SK-N-MC (cell line): ENCODE results near the gene DFFB.

Experiments
- DNase-seq: peaks from one replicate; pipeline ENCODE4 v3.0.0-alpha.2; 2011; ENCODE audit warnings: low read depth, low spot score
- H3K27ac ChIP-seq: fragments of 200-600 bp; sonication (generic); 2 replicates; pipeline ENCODE4 v1.5.1; 2016; ENCODE audit warnings: mixed run types
- H3K36me3 ChIP-seq: fragments of 200-600 bp; sonication (generic); 2 replicates; pipeline ENCODE4 v1.6.1; 2017; ENCODE audit warnings: antibody characterized with exemption, low read length, mixed read lengths; ENCODE audit not compliant: insufficient read depth
- H3K4me3 ChIP-seq: fragments of 200-600 bp; sonication (generic); 2 replicates; pipeline ENCODE4 v1.5.1; 2016
- H3K9ac ChIP-seq: fragments of 200-600 bp; sonication (generic); 2 replicates; pipeline ENCODE4 v1.8.0; 2017; ENCODE audit warnings: mixed run types, mixed read lengths; ENCODE audit not compliant: insufficient read length
- H3K9me3 ChIP-seq: fragments of 200-600 bp; sonication (generic); 2 replicates; pipeline ENCODE4 v1.6.1; 2017; ENCODE audit warnings: low read depth, mild to moderate bottlenecking, antibody characterized with exemption, low read length, moderate library complexity, mixed read lengths
- EZH2 ChIP-seq: fragments of 200-600 bp; sonication (generic); IDR thresholded peaks from one replicate; pipeline ENCODE4 v1.6.1; 2017; ENCODE audit warnings: antibody characterized with exemption
- FOXP2 ChIP-seq: optimal IDR thresholded peaks from 2 replicates; pipeline ENCODE3; 2011; ENCODE audit warnings: mild to moderate bottlenecking, moderate library complexity; ENCODE audit not compliant: insufficient read depth; ENCODE audit errors: extremely low read length, control extremely low read depth
- POLR2AphosphoS5 ChIP-seq: IDR thresholded peaks from 2 replicates; pipeline ENCODE4 v1.6.1; 2012; ENCODE audit warnings: mild to moderate bottlenecking, low read depth, low read length, borderline replicate concordance

Gene DFFB

DNA sequence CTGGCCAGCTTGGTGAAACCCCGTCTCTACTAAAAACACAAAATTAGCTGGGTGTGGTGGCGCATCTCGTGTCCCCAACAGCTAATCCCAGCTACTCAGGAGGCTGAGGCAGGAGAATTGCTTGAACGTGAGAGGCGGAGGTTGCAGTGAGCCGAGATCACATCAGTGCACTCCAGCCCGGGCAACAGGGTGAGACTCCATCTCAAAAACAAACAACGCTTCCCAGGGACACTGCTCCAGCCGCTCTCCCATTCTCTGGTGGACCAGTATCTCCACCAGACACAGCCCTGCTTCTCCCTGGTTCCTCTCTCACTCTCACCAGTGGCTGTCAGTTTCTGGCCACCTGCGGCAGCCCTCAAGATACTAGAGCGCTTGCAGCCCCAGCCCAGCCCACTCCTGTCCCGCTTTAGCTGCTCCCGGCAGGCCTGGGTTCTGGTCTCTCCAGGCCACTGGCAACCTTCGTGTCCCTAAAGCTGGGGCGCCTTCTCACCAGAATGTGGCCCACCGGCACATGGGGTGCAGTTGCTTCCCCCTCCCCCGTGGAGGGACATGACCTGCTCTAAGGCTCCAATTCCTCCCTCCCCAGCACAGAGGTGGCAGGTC lies 40.0 kb upstream of the DFFB start:
- Histone ChIP-seq H3K9ac (no peak overlapping the region), H3K27ac (no peak overlapping the region), H3K36me3 (no peaks in the 10 kb centered on the region), H3K4me3 (no peak overlapping the region), H3K9me3 (no peaks in the 10 kb centered on the region)
- TF ChIP-seq POLR2AphosphoS5: no peak
- DNase-seq: no peak

DNA sequence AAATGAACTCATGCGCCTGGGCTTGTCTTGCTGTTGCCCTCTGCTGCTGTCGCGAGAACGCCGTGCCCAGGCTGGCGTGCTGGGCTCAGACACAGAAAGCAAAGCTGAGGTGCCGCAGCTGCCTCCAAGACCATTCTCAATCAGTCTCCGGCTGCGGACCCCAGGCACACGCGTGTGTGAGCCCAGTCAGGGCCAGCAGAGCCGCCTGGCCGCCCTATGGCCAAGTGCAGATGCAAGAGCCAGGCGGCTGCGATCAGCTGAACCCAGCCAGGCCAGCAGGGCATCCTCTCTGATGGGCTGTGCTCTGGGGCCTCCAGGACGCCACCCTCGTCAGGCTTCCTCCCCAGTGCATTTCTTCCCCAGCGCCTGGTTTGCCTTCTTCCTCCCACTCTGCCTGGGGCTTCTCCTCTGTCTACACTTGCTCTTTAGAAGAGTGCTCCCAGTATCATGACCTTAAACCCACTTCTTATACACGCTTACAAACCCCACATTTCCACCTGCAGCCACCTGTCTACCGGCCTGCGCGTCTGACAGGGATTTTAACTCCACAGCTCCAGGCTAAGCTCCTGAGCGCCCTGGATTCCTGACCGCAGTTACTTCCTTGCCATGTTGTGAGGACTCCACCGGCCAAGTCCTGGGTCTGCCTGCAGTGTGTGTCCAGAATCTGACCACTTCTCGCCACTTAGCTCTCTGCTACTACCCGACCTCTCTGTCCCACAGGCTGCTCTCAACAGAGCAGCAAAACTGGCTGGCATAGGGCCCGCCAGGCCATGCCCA lies 39.3 kb upstream of the DFFB start:
- TF ChIP-seq POLR2AphosphoS5: no peak
- TF ChIP-seq EZH2: no peak
- no peak for TF ChIP-seq FOXP2

DNA sequence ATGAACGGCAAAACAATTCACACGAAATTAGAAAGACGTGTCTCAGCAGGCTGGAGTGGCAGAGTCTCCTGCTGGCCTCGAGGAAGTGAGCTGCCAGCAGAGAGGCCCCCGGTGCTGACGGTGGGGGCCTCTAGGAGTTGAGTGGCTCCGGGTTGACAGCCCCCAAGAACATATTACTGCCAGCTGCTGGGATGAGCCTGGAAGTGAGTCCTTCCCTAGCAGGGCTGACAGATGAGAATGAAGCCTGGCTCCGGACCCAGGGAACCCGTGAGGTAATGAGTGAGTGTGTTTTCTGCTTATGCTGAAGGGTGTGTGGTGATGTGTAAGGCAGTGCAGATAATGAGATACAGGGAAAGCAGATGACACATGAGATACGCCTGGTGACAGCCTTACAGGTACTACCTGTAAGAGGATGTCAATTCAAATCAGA lies 37.5 kb upstream of the DFFB start:
- TF ChIP-seq POLR2AphosphoS5: no peak
- no peak for TF ChIP-seq FOXP2
- no peak for TF ChIP-seq EZH2
- DNase-seq: no peak
- H3K4me3 ChIP-seq: no peak overlapping the region
- no peaks in the 10 kb centered on the region for H3K9me3 ChIP-seq
- no peak overlapping the region for H3K27ac ChIP-seq
- H3K36me3 ChIP-seq: no peaks in the 10 kb centered on the region
- no peak overlapping the region for H3K9ac ChIP-seq

More for the DNA sequence above, 39.3 kb upstream of the DFFB start:
- Histone ChIP-seq H3K9ac (no peak overlapping the region), H3K9me3 (no peaks in the 10 kb centered on the region), H3K27ac (no peak overlapping the region), H3K36me3 (no peaks in the 10 kb centered on the region), H3K4me3 (no peak overlapping the region)
- DNase-seq: no peak

DNA sequence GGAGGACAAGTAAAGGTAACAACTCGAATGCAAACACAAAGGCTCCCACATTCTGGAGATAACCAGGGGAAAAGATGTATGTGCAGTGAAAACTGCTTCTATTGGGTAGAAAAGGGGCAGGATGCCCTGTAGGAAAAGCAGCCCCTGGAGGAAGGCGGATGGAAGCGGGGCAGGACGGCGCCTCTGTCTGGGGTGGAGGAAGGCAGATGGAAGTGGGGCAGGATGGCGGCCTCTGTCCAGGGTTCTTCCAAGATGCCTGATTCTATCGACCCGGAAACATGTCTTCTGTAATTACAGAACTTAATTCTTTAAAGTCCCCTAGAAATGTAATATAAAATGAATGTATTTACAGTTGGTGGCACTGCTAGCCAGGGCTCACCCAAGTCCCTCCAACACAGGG lies 37.0 kb upstream of the DFFB start:
- Histone ChIP-seq H3K9ac (no peak overlapping the region), H3K36me3 (no peaks in the 10 kb centered on the region; the same call in 1 of the 2 replicates), H3K27ac (no peak overlapping the region), H3K9me3 (no peaks in the 10 kb centered on the region), H3K4me3 (no peak overlapping the region)
- no peak for TF ChIP-seq EZH2
- no peak for TF ChIP-seq POLR2AphosphoS5
- no peak for TF ChIP-seq FOXP2
- DNase-seq: no peak

DNA sequence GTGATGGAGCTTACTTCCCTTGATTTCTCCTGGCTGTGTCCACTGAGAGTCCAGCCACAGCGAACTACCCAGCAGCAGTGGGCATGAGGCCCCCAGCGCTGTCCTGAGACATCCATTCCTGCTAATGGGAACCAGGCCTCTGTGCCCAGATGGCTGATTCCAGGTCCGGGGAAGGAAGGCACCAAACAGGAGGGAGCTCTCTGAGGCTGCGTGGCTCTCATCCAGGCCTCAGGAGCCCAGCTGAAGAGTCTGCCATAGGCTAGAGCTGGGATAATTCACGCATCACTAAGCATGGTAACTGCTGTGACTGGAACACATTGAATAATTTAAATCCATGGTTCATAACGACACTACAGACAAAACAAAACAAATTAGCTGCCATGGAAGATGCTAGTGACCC lies 36.3 kb upstream of the DFFB start:
- H3K9me3 ChIP-seq: no peaks in the 10 kb centered on the region
- TF ChIP-seq POLR2AphosphoS5 (no peak), EZH2 (no peak), FOXP2 (no peak)
- no peak overlapping the region for H3K9ac ChIP-seq
- no peak overlapping the region for H3K4me3 ChIP-seq
- H3K27ac ChIP-seq: no peak overlapping the region
- no peaks in the 10 kb centered on the region; the same call in 1 of the 2 replicates for H3K36me3 ChIP-seq
- DNase-seq: no peak

DNA sequence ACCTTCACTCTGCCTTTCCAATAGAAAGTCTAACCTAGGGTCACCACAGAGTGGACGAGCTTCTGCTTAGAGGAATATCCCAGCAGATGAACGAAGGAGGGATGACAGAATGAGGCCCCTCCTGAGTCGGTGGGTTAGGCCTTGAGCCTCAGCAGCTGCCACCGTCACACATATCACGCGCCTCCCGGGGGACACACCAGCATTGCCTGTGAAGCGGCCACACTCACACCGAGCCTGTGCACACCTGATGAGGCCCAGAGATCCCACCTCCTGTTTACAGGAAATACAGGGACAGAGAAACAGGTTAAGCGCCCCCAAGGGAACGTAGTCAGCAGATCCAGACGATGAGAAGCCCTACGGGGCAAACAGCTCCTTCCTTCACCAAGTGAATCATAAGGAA lies 35.8 kb upstream of the DFFB start:
- no peak overlapping the region for H3K9ac ChIP-seq
- DNase-seq: no peak
- no peaks in the 10 kb centered on the region; the same call in 1 of the 2 replicates for H3K36me3 ChIP-seq
- TF ChIP-seq EZH2 (no peak), FOXP2 (no peak), POLR2AphosphoS5 (no peak)
- no peaks in the 10 kb centered on the region for H3K9me3 ChIP-seq
- no peak overlapping the region for H3K27ac ChIP-seq
- H3K4me3 ChIP-seq: no peak overlapping the region

DNA sequence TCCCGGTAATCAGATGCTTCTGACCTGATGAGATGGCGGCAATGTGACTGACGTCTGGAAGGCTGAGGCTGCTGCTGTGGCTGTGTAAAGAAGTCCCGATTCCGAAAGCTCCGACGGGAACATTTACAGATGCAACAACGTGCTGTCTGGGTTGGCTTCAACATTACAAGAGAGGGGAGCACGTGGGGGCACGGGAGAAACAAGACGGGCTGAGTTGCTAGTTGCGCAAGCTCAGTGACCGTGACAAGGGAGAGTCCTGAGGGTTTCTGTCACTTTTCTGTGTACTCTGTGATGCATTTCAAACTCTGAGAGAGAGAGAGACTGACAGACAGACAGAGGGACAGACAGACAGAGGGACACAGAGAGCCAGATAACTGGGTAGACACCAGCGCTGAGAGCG lies 35.4 kb upstream of the DFFB start:
- Histone ChIP-seq H3K4me3 (no peak overlapping the region), H3K27ac (no peak overlapping the region), H3K36me3 (no peaks in the 10 kb centered on the region; the same call in 1 of the 2 replicates), H3K9me3 (no peaks in the 10 kb centered on the region), H3K9ac (no peak overlapping the region)
- no peak for DNase-seq
- TF ChIP-seq EZH2 (no peak), FOXP2 (no peak), POLR2AphosphoS5 (no peak)

DNA sequence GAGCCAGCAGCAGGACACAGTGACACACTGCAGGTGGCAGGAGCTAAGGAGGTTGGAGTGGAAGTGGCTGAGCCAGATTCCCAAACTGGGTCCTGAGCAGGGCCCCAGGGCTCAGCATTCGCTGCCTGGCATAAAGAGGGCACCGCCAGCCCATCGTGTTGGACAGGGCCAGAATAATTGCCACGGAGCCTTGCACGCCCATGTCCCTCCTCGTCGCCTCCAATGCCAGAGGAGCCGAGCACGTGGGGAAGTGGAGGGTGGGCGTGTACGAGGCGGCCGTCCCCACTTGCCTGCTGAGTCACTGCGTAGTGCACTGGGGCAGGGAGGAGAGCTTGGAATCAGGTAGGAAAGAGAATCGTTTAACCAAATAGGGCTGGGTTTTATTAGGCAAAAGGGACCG lies 34.9 kb upstream of the DFFB start:
- no peaks in the 10 kb centered on the region for H3K9me3 ChIP-seq
- H3K4me3 ChIP-seq: no peak overlapping the region
- no peaks in the 10 kb centered on the region; the same call in 1 of the 2 replicates for H3K36me3 ChIP-seq
- TF ChIP-seq FOXP2 (no peak), EZH2 (no peak), POLR2AphosphoS5 (no peak)
- DNase-seq: no peak
- no peak overlapping the region for H3K9ac ChIP-seq
- no peak overlapping the region for H3K27ac ChIP-seq
